GM10248 (cell line): Measurements from ENCODE around the gene ZNF512B.
A peak's percentile ranks its signal among the peaks of the same experiment; 100 is the strongest.

ENCODE experiments used
- CTCF ChIA-PET: fragments of 300-600 bp; sonication (Branson Sonifier 250); formaldehyde crosslinking; extraction: SDS; loops from one replicate; lab custom pipeline; 2021; ENCODE audit warnings: antibody characterized with exemption; lab: Yijun Ruan, JAX
- POLR2A ChIA-PET: fragments of 350-650 bp; sonication (Branson Sonifier 250); formaldehyde crosslinking; extraction: SDS; loops from one replicate; lab custom pipeline; 2020; ENCODE audit warnings: antibody characterized with exemption; lab: Yijun Ruan, JAX
- DNase-seq: peaks from one replicate; pipeline ENCODE4 v3.0.0; 2012; ENCODE audit errors: extremely low spot score
- CTCF ChIP-seq: IDR thresholded peaks from 2 replicates; pipeline ENCODE4 v1.5.1; 2012; ENCODE audit warnings: mild to moderate bottlenecking, low read depth; ENCODE audit errors: extremely low read depth, missing control alignments, control extremely low read depth

ZNF512B gene

GRCh38 chr20:63982937-63983336 is 13.2 kb upstream of the ZNF512B start:
- ChIA-PET POLR2A (interaction anchor here (0.7 kb wide), 1 partner anchor 10 kb away, joined by 4 read pairs; no protein-coding TSS in a partner anchor), CTCF (interaction anchor here (0.8 to 7.6 kb wide), 8 partner anchors 9 to 74 kb away, joined by 3 to 116 read pairs (median 5); partner anchors contain the start of gene C20orf204)
- TF ChIP-seq CTCF = no peak
- DNase-seq = no peak

- peak; percentile 98 for DNase-seq
- peak; percentile 85 for TF ChIP-seq CTCF
- ChIA-PET CTCF (interaction anchor here (0.8 to 7.6 kb wide), 35 partner anchors 8 to 444 kb away, joined by 3 to 116 read pairs (median 5); partner anchors contain the start of genes ARFRP1, C20orf204, LKAAEAR1 and PTK6), POLR2A (interaction anchor here (0.6 to 1.8 kb wide), 7 partner anchors 26 to 375 kb away, joined by 3 to 10 read pairs (median 4); partner anchors contain the start of gene C20orf204)
These were observed 11.3 kb upstream of the ZNF512B start, which contains the start of gene PRPF6 for GRCh38 chr20:63980806-63981728. Gene PRPF6 (plus strand): TSS chr20:63981132. CDS start chr20:63981246, 114 bp downstream.

GRCh38 chr20:63980317-63980805 is 10.6 kb upstream of the ZNF512B start:
- TF ChIP-seq CTCF = no peak
- POLR2A ChIA-PET = interaction anchor here (0.6 to 1.8 kb wide), 8 partner anchors 27 to 375 kb away, joined by 3 to 10 read pairs (median 4); partner anchors contain the start of gene C20orf204
- DNase-seq = no peak
- CTCF ChIA-PET = interaction anchor here (0.8 to 7.6 kb wide), 35 partner anchors 9 to 444 kb away, joined by 3 to 116 read pairs (median 5); partner anchors contain the start of genes ARFRP1, C20orf204, LKAAEAR1 and PTK6

GRCh38 chr20:63979557-63980316 is 10.0 kb upstream of the ZNF512B start, which contains the start of gene SAMD10:
Gene SAMD10 (minus strand): TSS chr20:63979642. CDS start chr20:63979467, 175 bp downstream.
- ChIA-PET CTCF (interaction anchor here (0.8 to 7.6 kb wide), 31 partner anchors 9 to 442 kb away, joined by 3 to 116 read pairs (median 6); partner anchors contain the start of genes C20orf204, LKAAEAR1, PTK6 and TCEA2), POLR2A (interaction anchor here (0.5 to 1.8 kb wide), 6 partner anchors 11 to 454 kb away, joined by 3 to 10 read pairs (median 4); partner anchors contain the start of gene C20orf204)
- no peak for TF ChIP-seq CTCF
- DNase-seq = peak; percentile 83

- DNase-seq = no peak
- ChIA-PET CTCF (interaction anchor here (0.9 to 7.6 kb wide), 17 partner anchors 10 to 442 kb away, joined by 3 to 116 read pairs (median 7); partner anchors contain the start of genes C20orf204, PTK6 and TCEA2), POLR2A (interaction anchor here (1.1 to 1.8 kb wide), 2 partner anchors 11 to 60 kb away, joined by 3 to 10 read pairs; no protein-coding TSS in a partner anchor)
- TF ChIP-seq CTCF = no peak
These were observed 9.5 kb upstream of the ZNF512B start for GRCh38 chr20:63979229-63979556.
